Dedifferentiated amniotic fluid mesenchymal stem cell (primary cell): ENCODE data around the gene SRP14.
"Not testable (repeated sequence)": the region's sequence is repeated elsewhere in the genome, so short reads cannot be mapped to it uniquely, and the experiment has no call there.

ENCODE experiments used
- DNase-seq: peaks from one replicate; pipeline ENCODE4 v3.0.0-alpha.2; 2016; ENCODE audit errors: extremely low spot score

SRP14 gene

GRCh38 chr15:40038638-40039543, at the start of gene SRP14:
Gene SRP14, minus strand, starts transcription at chr15:40039181. Its CDS starts 65 bp downstream, at chr15:40039116.
- DNase-seq: peak; percentile 90

DNA sequence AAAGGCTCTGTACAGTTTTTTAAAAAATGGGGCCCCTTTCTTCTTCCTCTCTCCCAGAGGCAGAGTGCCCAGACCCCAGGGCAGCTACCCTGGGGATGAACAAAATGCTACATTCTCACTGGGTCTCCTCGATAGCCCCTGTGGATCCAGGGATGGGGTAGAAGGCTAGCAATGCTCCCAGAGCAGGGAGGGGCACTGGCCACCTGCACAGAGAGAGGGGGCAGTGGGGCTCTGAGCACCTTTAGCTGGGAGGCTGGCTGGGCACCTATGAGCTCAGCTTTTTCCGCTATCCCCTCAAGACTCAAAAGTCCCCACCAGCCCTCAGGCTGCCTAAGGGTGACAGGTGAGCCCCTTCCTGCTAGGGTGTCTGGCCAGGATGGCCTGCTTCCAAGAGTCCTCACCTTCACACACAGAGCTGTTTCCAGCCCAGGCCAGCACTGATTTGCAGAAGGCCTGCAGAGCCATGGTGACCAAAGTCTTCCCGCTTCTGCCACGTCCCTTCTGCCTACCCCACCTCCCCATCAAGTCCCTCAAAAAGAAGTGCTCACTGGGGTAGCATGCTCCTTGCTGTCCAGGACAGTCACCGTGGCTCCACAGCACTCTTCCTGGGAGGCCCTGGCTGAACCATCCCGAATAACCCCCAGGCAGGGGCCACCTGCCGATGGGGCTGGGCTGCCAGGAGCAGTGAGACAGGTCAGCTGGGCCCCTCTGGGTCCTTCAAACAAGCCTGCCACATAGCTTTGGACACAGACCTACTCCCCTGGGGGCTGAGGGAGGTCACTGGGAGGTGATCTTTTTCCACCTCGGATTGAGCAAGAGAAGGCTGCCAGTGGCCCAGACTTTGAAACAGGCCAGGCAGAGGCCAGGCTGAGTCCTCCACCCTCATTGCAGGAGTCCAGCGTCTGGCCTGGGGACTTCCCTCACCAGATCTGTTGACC, 49.3 kb upstream of the SRP14 start:
- DNase-seq: no peak

- DNase-seq: no peak
These were observed 48.3 kb upstream of the SRP14 start for GRCh38 chr15:40087068-40087810.

GRCh38 chr15:40085266-40085665, 46.3 kb upstream of the SRP14 start:
- no peak for DNase-seq

DNA sequence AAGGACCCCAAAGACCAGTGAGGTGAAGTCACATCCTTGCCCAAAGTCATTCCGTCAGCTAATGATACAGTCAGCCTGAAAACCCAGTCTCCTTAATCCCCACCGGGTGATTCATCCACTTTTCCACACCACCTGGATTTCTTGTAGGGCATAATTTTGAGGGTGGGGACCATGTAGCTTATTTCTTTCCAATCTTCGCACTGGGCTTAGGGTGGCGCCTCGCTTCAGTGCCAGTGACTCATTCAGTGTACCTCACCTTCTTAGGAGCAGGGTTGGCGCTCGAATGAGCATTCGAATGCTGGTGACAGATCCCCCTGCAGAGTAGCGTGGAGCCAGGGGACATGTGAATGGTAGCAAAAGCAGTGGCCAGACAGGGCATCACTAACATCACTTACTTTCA, 45.7 kb upstream of the SRP14 start:
- DNase-seq: no peak

DNA sequence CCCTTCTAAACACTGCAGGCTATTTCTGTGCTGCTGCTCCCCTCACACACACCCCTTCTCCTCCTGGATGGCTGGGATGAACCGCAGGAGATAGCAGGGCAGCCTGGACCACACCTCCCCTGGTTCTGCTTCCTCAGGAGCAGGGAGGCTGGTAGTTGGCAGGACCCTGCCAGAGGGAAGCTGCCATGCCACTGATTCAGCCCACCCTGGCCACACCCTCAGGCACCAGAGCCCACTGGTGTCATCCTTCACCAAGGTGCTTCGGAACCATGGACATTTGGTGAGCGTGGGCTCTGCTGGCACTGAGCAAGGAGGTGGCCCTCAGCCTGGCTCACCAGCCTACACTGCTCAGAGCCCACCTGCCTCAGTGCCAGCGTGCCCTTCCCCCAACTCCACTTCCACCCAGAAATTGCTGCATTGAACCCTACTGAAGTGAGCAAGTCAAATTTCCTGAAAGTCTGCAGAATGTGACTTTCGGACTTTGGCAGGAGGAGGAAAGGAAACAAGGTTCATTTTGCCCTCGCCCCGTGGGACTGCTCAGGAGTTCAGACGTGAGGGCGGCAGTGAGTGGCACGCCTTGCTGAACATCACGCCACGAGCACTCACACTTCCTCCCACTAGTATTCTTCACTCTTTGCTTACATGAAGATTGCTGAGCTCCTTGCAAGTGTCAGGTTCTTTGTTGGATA, 43.4 kb upstream of the SRP14 start:
- no peak for DNase-seq

DNA sequence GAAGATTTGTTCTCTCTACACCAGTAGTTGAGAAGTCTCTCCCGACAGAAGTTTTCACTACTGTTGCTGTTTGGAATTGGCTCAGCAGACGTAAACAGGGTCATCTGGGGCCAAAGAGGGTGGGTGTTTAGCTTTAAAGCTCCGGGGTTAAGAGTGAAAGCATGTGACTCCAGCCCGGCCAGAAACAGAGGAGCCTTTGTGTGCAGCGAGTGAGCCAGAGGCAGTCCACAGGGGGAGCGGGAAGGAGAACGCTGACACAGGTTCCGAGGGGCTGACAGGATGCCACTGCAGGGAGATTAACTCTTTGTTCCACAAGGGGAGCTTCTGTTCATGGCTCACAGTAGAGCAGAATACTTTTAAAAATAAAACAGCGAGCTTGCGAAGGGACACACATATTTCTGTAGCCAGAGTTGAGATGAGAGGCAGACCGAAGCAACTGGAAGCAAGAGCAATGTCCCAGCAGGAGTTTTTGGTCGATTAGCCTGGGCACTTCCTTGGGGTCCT, 42.8 kb upstream of the SRP14 start:
- DNase-seq: peak; percentile 47

DNA sequence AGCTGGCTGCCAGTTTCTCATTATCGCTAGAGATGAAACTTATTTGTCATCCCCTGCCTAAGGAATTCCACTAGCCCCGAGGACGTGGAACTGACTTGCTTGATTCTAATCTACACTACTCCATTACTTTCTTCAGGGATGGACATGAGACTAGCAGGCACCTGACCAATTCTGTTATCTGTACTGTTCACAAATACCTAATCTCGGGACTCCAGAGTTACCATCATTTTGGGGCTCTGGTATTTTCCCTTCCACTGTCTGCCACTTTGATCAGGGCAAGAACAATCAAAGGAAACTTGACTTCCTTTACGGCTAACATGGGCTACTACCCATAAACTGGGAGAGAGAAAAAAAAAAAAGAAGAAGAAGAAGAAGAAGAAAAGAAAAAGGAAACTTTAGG, 41.9 kb upstream of the SRP14 start:
- no peak for DNase-seq

GRCh38 chr15:40080104-40080503, 41.1 kb upstream of the SRP14 start:
- DNase-seq: no peak

DNA sequence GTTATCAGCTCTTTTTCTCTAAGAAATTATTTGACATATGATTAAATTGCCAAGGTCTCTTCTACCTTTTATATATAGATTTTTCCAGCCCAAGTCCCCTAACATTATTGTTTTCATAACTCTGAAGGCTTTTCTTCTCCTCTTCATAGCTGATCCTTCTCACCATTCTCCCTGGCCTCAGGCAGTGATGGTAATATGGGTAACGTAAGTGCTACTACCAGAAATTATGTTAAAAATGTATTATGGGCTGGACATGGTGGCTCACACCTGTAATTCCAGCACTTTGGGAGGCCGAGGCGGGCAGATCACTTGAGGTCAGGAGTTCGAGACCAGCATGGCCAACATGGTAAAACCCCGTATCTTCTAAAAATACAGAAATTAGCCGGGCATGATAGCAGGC, 40.5 kb upstream of the SRP14 start:
- no peak for DNase-seq

DNA sequence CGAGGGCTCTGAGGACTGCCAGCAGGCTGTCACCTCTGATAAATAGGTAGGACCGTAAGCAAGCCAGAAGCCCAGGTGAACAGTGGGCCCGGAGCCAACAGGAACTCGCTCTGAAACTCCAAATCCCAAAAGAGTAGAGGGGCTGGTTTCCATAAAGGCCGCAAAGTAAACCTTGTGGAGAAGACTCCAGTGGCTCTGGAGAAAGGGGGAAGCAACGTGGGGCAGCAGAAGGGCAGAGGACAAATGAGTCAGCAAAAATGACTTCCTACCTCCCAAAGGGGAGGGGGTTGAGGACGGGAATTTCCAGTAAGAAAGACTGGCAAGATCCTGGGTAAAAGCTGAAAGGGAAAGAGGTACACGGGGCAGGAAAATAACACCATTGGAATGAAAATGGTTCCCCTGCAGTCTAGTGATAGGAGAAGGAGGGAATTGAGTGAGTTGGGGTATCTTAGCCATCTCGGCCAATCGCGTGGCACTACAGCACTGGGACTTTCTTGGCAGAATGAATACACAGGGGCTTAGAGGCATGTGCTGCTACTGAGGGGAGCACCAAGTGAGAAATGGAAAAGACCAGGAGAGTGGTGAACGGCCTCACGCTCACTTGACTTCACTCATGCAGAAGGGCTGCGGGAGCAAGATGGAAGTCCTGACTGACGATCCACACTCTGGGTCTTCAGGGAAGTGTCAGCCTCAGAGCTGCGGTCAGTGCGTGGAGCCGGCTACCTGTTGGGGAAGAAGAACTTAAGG, 36.5 kb upstream of the SRP14 start:
- no peak for DNase-seq

- not testable (repeated sequence) for DNase-seq
These were observed 35.7 kb upstream of the SRP14 start for GRCh38 chr15:40074656-40075055.

DNA sequence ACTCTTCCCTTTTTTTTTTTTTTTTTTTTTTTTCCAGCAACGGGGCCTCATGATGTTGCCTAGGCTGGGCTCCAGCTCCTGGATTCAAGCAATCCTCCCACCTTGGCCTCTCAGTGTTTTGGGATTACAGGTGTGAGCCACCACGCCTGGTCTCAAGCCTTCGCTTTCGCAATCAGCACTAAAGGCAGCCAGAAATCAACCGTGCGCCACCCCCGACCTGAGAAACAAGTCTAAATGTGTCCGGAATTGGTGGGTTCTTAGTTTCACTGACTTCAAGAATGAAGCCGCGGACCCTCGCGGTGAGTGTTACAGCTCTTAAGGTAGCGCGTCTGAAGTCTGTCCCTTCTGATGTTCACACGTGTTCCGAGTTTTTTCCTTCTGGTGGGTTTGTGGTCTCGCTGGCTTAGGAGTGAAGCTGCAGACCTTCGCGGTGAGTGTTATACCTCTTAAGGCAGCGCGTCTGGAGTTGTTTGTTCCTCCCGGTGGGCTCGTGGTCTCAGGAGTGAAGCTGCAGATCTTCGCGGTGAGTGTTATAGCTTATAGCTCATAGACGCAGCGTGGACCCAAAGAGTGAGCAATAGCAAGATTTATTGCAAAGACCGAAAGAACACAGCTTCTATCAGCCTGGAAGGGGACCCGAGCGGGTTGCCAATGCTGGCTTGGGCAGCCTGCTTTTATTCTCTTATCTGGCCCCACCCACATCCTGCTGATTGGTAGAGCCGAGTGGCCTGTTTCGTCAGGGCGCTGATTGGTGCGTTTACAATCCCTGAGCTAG, 34.9 kb upstream of the SRP14 start:
- not testable (repeated sequence) for DNase-seq

- DNase-seq: no peak
These were observed 33.4 kb upstream of the SRP14 start for GRCh38 chr15:40072216-40072990.

DNA sequence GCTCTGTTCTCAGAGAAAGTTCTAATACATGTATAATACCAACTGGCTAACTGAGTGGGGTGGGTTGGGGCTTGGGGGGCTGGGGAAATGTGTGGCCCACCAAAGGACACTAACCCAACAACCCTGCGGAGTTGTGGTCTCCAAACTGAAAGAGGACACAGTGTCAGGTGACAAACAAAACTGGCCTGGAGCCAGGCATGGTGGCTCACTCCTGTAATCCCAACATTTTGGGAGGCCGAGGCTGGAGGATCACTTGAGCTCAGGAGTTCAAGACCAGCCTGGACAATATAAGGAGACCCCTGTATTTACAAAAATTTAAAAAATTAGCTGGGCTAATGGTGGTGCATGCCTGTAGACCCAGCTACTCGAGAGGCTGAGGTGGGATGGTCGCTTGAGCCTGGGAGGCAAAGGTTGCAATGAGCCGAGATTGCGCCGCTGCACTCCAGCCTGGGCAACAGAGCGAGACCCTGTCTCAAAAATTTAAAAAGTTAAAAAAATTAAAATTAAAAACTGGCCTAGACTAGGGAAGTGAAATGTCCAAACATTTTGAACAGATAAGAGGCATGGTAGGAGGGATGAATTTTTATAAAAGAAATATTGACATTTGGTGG, 31.7 kb upstream of the SRP14 start:
- DNase-seq: no peak

GRCh38 chr15:40070166-40070557, 31.2 kb upstream of the SRP14 start:
- DNase-seq: no peak

DNA sequence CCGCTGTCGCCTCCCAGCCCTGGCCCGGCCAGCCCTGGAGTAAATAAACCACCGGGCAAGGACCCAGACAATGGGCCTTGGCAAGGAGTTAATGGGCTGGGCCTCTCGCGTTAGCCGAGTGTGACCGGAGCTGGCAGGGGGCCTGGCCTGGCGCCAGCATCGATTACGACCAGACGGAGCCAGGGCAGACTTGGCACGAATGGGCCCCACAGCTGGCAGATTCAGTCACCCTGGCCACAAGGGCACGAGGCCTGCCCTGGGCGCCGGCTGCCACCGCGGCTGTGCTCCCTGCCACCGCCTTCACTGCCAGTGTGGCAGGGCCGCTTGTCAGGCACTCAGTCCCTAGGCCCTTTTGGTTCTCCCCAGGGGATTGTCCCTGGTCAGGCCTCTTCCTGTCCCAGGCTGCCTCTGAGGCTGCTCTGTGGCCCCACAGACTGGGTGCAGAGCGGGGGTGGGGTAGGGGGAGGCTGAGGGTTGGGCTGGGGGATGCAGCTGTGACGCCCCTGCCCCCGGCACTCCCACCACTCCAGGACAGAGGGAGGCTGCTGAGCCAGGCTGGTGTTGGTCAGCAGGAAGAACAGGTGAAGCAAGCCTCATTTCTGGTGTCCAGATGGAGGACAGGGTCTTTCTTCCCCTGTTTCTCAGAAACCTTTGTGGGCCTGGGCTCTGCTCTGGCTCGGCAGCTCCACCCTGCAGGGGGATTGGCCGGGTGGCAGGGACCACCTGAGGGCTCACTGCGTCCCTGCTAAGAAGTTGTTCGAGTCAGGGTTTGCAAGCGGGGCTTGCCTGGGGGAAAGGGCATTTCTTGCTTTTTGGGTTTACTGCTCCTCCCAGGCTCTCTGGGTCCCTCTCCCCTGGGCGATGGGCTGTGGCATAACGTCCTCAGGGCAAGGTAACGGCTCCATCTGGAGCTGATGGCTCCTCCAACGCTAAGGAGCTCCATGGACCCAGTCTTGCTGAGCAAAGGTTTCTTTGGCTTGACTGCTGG, 30.5 kb upstream of the SRP14 start:
- peak; percentile 91 for DNase-seq
